ENCODE data around the gene ATP9A. TPM values are rescaled to one million over a fixed set of nuclear protein-coding genes. Genes with fewer than 3 reads are reported as not detected.

Gene ATP9A
- total and polyA plus RNA-seq, 2 of the 4 experiments (the other 2 are of a cell fraction) = 10.6 to 22.4 TPM

- H2AK9ac ChIP-seq (replicated peaks; ENCODE audit: low read depth, low read length, poor library complexity) = peak overlapping the region; percentile 82
- 0 out of 2 replicates have a peak overlapping the region, but pooled peaks have one; percentile 6 for H3K14ac ChIP-seq (replicated peaks; ENCODE audit: low read depth, low read length)
- no peak overlapping the region for H4K91ac ChIP-seq (ENCODE audit: insufficient read depth, low read depth, low read length)
- peaks cover 5% of the 10 kb centered on the region; the same call in 1 of the 2 replicates for H3K4me1 ChIP-seq (ENCODE audit: control insufficient read depth, insufficient read depth, low read length)
- H2BK5ac ChIP-seq (ENCODE audit: low read depth, low read length, poor library complexity, severe bottlenecking) = no peak overlapping the region
- dilution Hi-C loops (cut with HindIII; ENCODE audit: low sequenced_read_pairs, unreplicated experiment) (no loop called here), in situ Hi-C loops (cut with MboI; ENCODE audit: low sequenced_read_pairs) (loop anchor here (10.0 kb wide), 1 partner anchor 285 kb away; no protein-coding TSS in a partner anchor), intact Hi-C loops (cut with micrococcal nuclease) (loop anchor here (1.0 to 10.0 kb wide), 2 partner anchors 165 to 283 kb away; no protein-coding TSS in a partner anchor)
- H2BK15ac ChIP-seq (ENCODE audit: low read depth, low read length) = no peak overlapping the region
- H3K9me1 ChIP-seq (ENCODE audit: insufficient read depth, low read length) = no peaks in the 10 kb centered on the region
- H3K36me3 ChIP-seq (ENCODE audit: control insufficient read depth, insufficient read depth, low read length) = no peaks in the 10 kb centered on the region
- H3K18ac ChIP-seq (ENCODE audit: low read depth, low read length) = no peak overlapping the region; the same call in 1 of the 2 replicates
- H3K56ac ChIP-seq (ENCODE audit: extremely low read depth, insufficient read depth, low read length) = no peak overlapping the region
- H3K9ac ChIP-seq (ENCODE audit: low read depth, low read length) = peak overlapping the region; percentile 34; the same call in 1 of the 2 replicates
- ChIA-PET POLR2A (ENCODE audit: unreplicated experiment) (no interaction called here), CTCF (interaction anchor here (0.6 to 1.4 kb wide), 5 partner anchors 8 to 261 kb away, joined by 3 to 6 read pairs (median 3); no protein-coding TSS in a partner anchor)
- 2% methylated on average over 19 of the region's 44 CpGs; no CpG with 5 or more reads in 1 of the 2 experiments for WGBS, 2 experiments (ENCODE audit: extremely low coverage in 2 of 2, insufficient read length in 1 of 2)
- no peak overlapping the region for H3K27ac ChIP-seq (ENCODE audit: insufficient read depth, low read length)
- H2BK120ac ChIP-seq (ENCODE audit: low read depth, low read length) = peak overlapping the region; percentile 35; the same call in 1 of the 2 replicates
- no peak for DNase-seq
- BruUV-seq (replicated peaks) = no TSS peak
- H4K8ac ChIP-seq (ENCODE audit: low read depth in 2 of 2, low read length in 2 of 2) = peak overlapping the region in 1 of 2 experiments; percentile 71; a peak in 1 of 4 replicates
- ATAC-seq (ENCODE audit: low read depth) = peak; percentile 69
- H3K9me3 ChIP-seq (ENCODE audit: control insufficient read depth, insufficient read depth, low read length) = no peaks in the 10 kb centered on the region
- peak overlapping the region; percentile 40 for H3K4me3 ChIP-seq (ENCODE audit: insufficient read depth, low read depth, low read length)
- no peaks in the 10 kb centered on the region for H3K79me1 ChIP-seq (ENCODE audit: low read depth in 1 of 2, low read length in 2 of 2)
- H4K5ac ChIP-seq (ENCODE audit: low read depth, low read length) = no peak overlapping the region; the same call in 1 of the 2 replicates
- peak overlapping the region; percentile 40 for H2AK5ac ChIP-seq (ENCODE audit: low read depth, low read length)
- peaks cover 25% of the 10 kb centered on the region for H3K27me3 ChIP-seq (ENCODE audit: control insufficient read depth, insufficient read depth, low read length)
- H2AFZ ChIP-seq (replicated peaks; ENCODE audit: low read length, poor library complexity) = peak overlapping the region; percentile 88
- H2BK20ac ChIP-seq (ENCODE audit: low read depth, low read length) = peak overlapping the region; percentile 33; the same call in 1 of the 2 replicates
- H3K23ac ChIP-seq (ENCODE audit: low read depth, low read length) = peak overlapping the region; percentile 59; the same call in 1 of the 2 replicates
- H4K20me1 ChIP-seq (ENCODE audit: insufficient read depth, low read length) = no peaks in the 10 kb centered on the region
- H3K4ac ChIP-seq (ENCODE audit: low read depth, low read length) = peak overlapping the region; percentile 31; the same call in 1 of the 2 replicates
- H3K4me2 ChIP-seq (ENCODE audit: low read depth, low read length) = peak overlapping the region; percentile 99
- peak; percentile 58 for TF ChIP-seq RAD21 (IDR thresholded peaks at IDR 0.05; ENCODE audit: low read length)
- TF ChIP-seq RFX5 (IDR thresholded peaks at IDR 0.05; ENCODE audit: low read depth, low read length) = no peak
- TF ChIP-seq ELK1 (IDR thresholded peaks at IDR 0.05; ENCODE audit: borderline replicate concordance, low read depth, low read length) = no peak
- no peak for TF ChIP-seq BHLHE40 (IDR thresholded peaks at IDR 0.05; ENCODE audit: low read depth, low read length)
- no peak for TF ChIP-seq RCOR1 (IDR thresholded peaks at IDR 0.05; ENCODE audit: insufficient replicate concordance, low read length)
- TF ChIP-seq MAFK (IDR thresholded peaks at IDR 0.05; ENCODE audit: low read depth, low read length) = no peak
- no peak for TF ChIP-seq CEBPB (IDR thresholded peaks at IDR 0.05; ENCODE audit: low read depth, low read length)
- no peak for TF ChIP-seq POLR2A (IDR thresholded peaks at IDR 0.05; ENCODE audit: low read depth, low read length)
- no peak for TF ChIP-seq CHD1 (IDR thresholded peaks at IDR 0.05; ENCODE audit: low read depth, low read length)
- no peak for TF ChIP-seq MXI1 (IDR thresholded peaks at IDR 0.05; ENCODE audit: borderline replicate concordance, low read depth, low read length)
- peak; percentile 64 for TF ChIP-seq CTCF (conservative IDR thresholded peaks at IDR 0.05; ENCODE audit: low read depth, low read length)
- TF ChIP-seq FOS (IDR thresholded peaks at IDR 0.05; ENCODE audit: low read depth, low read length) = no peak
- TF ChIP-seq USF2 (IDR thresholded peaks at IDR 0.05; ENCODE audit: low read depth, low read length) = no peak
Measured at GRCh38 chr20:51800060-51800871, 32.1 kb upstream of the ATP9A start.
